HG02798 (cell line): ENCODE measurements around the gene HBS1L.

Source experiments
- ATAC-seq: cut with Tn5 transposase; IDR thresholded peaks from one replicate; pipeline ENCODE4 v1.9.1; 2021; ENCODE audit warnings: mild to moderate bottlenecking; ENCODE audit not compliant: unreplicated experiment, poor library complexity

HBS1L gene

GRCh38 chr6:135004399-135004798, 50.2 kb downstream of the HBS1L start:
- ATAC-seq, result no peak

DNA sequence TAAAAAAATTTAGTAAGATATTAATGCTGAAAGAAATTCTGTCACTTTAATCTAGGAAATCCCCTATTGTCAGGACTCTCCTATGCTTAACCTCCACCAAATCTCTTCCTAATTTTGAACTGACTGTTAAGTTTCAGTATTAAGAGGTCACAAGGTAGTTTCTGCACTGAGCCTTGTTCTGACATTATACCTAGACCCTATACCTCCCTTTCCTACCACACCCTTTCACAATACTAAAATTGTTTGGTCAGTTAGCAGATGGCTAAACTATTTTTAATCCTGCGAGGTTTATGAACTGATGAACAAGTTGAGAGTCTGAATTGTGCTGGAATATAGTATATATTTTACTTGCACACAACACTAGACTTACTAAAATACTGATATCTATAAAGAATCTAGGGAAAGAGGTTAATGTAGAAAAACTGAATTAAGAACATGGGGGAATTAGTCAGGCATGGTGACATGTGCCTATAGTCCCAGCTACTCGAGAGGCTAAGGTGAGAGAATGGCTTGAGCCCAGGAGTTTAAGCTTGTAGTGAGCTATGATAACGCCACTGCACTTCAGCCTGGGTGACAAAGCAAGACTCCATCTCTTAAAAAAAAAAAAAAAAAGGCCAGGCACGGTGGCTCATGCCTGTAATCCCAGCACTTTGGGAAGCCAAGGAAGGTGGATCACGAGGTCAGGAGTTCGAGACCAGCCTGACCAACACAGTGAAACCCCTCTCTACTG, 51.5 kb downstream of the HBS1L start:
- peak; percentile 95 for ATAC-seq

DNA sequence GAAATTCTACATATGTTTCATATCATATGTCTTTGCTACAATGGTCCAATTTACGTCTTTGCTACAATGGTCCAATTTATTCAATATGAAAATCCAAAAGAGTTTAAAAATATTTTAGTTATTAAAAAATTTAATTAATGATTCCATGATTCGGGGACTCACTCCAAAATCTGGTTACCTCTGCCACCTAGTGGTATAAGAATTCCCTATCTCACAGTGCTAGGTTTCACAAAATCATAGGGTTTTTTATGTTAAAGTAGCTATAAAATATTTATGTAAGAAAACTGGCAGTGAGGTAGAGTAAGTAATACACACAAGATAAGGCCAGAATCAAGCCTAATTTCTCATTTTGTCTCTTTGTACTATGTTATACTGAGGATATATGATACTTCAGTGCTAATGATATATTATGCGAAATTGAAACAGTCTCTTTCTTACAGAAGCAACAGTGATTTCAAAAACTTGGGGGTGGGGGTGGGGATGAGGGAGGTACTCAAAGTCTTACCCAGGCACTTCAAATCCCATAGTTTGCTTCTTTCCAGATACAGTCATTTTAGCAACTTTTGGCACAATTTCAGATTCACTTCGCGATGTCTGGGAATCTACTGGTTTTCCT, 52.3 kb downstream of the HBS1L start:
- no peak for ATAC-seq

DNA sequence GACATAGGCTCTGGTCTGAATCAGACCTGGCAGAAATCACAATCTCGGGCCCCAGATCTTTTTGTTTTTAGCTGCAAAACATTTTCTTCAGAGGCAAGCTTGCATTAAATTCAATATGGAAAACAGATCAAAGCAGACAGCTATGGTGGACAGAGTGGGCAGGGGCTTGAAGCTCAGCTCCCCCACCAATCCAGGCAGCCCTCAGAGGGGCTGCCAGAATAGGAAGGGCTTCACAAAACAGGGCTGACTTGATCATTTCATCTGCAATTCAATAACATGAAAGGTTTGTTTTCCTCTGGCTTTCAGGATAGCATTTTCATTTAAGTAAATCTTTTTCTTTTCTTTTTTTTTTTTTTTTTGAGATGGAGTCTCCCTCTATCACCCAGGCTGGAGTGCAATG, 55.5 kb downstream of the HBS1L start:
- no peak for ATAC-seq

- no peak for ATAC-seq
Measured at GRCh38 chr6:134997133-134997995, 57.3 kb downstream of the HBS1L start.

GRCh38 chr6:134995536-134995935, 59.1 kb downstream of the HBS1L start:
- no peak for ATAC-seq

DNA sequence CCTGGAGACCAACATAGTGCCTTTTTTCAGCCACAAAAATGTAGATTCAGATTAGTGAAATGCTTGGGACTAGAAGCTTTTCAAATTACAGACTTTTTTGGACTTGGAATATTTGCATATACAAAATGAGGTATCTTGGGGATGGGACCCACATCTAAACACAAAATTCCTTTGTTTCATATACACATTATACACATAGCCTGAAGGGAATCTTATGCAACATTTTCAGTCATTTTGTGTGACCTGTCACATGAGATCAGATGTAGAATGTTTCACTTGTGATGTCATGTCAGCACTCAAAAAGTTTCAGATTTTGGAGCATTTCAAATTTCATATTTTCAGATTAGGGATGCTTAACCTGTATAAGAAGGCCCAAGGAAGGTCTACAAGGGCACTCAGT, 60.2 kb downstream of the HBS1L start:
- ATAC-seq, result no peak

DNA sequence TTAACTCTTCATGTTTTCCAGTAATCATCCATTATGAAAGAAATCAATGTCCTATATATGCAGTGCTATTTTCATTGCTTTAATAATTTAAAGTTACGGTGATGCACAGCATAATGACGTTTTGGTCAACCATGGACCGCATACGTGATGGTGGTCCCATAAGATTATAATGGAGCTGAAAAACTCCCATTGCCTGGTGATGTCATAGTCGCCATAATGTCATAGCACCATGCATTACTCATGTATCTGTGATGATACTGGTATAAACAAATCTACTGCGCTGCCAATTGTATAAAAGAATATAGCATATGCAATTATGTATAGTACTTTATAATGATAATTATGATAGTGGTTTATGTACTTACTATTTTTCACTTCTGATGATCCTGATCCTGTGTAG, 62.5 kb downstream of the HBS1L start:
- ATAC-seq, result no peak

DNA sequence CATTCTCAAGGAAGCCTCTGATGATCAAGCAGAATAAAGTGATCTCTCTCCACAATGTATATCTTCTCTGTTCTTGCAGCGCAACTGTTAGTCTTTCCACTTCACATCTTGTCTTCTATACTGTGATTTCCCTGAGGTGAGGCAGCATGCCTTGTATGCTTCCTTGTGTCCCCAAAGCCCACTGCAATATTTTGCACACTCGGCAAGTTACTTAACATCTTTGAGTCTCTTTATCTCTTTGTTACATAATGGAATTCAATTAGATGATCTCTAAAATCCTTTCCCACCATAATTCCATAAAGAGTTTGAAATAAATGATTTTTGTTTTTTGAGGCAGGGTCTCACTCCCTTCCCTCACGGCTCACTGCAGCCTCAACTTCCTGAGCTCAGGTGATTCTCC, 64.4 kb downstream of the HBS1L start:
- ATAC-seq, result no peak

GRCh38 chr6:134984821-134985220, 69.8 kb downstream of the HBS1L start:
- no peak for ATAC-seq

DNA sequence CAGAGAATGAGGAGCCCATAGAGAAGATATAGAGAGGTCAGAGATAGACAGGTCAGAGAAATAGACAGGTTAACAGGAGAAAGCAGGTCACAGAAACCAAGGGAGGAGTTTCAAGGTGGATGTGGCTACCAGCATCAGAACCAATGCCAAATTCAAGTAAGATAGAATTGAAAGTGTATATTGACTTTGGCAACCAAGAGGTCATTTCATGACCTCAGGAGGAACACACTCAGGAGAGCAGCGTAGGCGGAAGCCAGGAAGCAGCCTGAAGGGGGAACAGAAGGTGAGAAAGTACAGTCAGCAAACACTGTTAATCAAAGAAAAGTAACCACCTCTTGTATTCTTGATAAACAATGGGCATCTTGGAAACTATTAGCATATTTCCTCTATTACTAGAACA, 70.8 kb downstream of the HBS1L start:
- no peak for ATAC-seq

DNA sequence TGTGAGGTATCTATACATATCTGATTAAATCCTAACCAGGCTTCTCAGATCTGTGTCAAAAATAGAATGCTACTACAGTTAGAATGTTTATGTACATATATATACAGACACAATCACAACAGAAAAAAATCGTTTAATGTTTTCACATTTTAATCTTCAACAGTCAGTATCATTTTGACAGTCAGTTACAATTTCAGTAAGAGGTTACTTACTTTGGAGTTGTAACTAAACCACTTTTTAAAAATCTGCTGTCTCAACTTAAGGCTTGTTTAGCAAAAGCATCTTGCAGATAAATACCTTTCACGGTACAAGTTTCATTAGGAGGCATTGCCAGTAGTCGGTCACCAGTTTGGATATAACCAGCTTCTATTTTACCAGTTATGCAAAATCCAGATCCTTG, 72.5 kb downstream of the HBS1L start:
- ATAC-seq, result no peak

- ATAC-seq, result no peak
Measured at GRCh38 chr6:134980846-134981245, 73.8 kb downstream of the HBS1L start.

DNA sequence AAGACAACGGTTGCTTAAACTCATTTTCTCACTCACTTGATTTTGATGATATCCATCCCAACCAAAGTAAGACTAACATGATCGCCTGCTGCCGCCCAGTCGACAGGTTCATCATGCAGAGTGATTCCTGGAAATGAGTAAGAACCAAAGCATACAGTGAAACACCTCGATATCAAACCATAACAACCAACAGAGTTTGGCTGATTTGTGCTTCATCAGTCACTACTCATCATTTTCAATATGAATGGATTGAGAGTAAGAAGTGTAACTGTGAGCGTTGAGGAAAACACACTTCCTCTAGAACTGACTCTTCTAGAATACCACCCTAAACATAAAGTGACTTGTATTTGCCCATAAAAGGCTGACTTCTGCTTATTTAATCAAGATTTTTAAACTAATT, 75.5 kb downstream of the HBS1L start:
- ATAC-seq, result peak; percentile 84

DNA sequence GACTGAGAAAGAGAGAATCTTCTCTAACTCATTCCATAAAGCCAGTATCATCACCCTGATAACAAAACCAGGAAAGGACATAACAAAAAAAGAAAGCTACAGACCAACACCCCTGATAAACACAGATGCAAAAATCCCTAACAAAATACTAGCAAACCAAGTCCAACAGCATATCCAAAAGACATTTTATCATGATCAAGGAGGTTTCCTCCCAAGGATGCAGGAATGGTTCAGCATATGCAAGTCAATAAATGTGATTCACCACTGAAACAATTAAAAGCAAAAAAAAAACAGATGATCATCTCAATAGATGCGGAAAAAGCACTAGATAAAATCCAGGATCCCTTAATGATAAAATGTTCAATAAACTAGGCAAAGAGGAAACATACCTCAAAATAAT, 80.3 kb downstream of the HBS1L start:
- no peak for ATAC-seq

GRCh38 chr6:134967711-134968110, 86.9 kb downstream of the HBS1L start:
- no peak for ATAC-seq

DNA sequence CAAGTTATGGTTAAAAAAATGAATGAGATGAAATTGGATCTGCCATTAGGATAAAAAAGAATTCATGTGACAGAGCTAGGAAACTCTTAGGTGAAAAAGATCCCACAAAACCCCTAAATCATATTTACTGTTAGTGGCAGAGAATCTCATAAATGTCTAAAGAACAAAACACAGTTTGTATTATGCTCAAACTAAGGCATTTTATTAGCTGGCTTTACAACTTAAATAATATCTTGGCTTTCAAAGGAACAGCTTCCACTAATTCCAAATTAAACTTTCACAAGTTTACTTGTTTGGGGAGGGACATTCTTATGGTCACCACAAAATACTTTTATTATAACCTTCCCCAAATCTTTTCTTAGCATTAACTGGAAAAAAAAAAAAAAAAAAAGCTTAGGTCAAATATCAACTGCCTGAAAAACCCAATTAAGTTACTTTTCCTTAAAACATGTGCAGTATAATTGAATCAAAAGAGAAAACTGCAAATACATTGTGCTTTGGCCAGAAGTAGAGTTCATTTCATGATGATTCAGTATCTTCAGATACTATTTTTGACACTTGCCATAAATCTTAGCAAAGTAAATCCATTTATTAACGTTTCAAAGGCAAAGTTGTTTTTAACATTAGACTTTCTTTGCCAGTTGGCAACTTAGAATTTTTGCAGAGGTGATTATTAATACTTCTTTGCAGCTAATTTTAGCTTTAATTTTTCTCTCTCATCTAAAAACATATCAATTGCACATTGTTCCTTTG, 90.0 kb downstream of the HBS1L start:
- no peak for ATAC-seq

- ATAC-seq, result no peak
Measured at GRCh38 chr6:134962421-134962820, 92.2 kb downstream of the HBS1L start.

DNA sequence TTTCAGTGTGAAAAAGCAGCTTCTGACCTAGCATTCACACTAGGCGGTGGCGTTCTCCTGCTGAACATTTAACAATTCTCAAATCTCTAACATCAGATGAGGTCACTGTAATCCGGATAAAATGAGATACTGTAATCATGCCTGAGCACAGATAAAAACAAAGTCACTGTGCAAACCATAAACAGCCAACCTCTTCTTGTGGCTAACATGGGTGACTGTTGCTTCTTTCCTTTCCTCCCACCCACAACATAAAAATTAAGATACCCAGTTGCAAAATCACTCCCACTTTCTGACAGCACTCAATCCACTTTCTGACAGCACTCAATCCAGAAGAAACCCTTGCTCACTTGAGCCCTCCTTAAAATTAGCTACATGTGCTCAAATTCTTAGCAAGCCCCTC, 93.3 kb downstream of the HBS1L start:
- ATAC-seq, result no peak

DNA sequence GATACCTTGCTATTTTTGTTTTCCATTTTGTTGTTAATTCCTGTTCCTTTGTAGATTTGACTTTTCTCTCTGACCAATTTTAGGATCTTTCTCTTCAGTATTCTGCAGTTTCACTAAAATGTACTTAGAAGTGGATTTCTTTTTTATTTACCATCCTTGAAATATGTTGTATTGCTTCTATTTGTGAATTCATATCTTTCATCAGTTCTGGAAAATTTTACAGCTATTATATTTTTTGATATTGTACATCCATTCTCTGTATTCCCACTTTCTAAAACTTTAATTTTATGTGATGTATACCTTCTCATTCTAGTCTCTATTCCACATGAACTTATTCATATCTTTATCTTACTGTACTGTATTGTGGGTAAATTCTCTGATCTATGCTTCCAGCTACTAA, 95.0 kb downstream of the HBS1L start:
- ATAC-seq, result no peak

DNA sequence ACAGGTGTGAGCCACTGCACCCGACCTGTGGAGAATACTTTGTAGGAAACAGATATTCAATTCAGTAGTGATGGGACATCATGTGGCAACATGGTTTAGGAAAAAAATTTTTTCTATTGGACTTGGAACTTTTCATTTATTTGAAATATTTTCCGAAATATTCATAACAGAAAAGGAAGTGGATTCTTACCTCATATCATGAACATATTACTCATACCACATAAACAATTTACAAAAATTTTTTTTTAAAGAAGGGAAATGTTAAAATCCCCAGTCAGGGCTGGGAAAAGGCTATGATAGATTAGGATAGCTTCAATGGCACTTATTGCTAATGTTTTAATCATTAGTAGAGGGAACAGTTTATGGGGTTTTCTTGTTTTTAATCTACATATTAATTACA, 97.9 kb downstream of the HBS1L start:
- no peak for ATAC-seq
